IMR-90 (cell line): Measurements from ENCODE around the gene COL9A3. TPM values are rescaled to one million over a fixed set of nuclear protein-coding genes. Genes with fewer than 3 reads are reported as not detected.
A peak's percentile ranks its signal among the peaks of the same experiment; 100 is the strongest.

Source experiments
- ATAC-seq: fragments of 200-7000 bp; cut with Tn5 transposase; 2 replicates; pipeline ENCODE4 v1.9.1; 2020; ENCODE audit warnings: low read depth, mild to moderate bottlenecking, moderate library complexity
- Bru-seq: library from RNA; stranded (reverse); fragments of 400-500 nt; gene quantifications from one replicate; lab custom pipeline; 2021; lab: Mats Ljungman, UMichigan
- BruChase-seq, 2 experiments: library from RNA; stranded (reverse); fragments of 400-500 nt; gene quantifications; one replicate each; lab custom pipeline; 2021; lab: Mats Ljungman, UMichigan
- BruUV-seq: library from RNA; stranded (reverse); fragments of 400-500 nt; replicated peaks from 2 replicates; lab custom pipeline; 2021; lab: Mats Ljungman, UMichigan
- CTCF ChIA-PET: fragments of 300-600 bp; formaldehyde crosslinking; extraction: SDS; loops from one replicate; lab custom pipeline; 2021; ENCODE audit warnings: antibody characterized with exemption; lab: Yijun Ruan, JAX
- POLR2A ChIA-PET: fragments of 300-600 bp; sonication (Branson Sonifier 250); formaldehyde crosslinking; loops from one replicate; lab custom pipeline; 2022; ENCODE audit warnings: antibody characterized with exemption; ENCODE audit not compliant: unreplicated experiment; lab: Charles Lee
- DNase-seq: peaks from one replicate; pipeline ENCODE4 v3.0.0; 2013
- H2AFZ ChIP-seq: replicated peaks from 2 replicates; pipeline ENCODE3; 2013; ENCODE audit warnings: low read length, mild to moderate bottlenecking; ENCODE audit not compliant: poor library complexity
- H2AK5ac ChIP-seq: 2 replicates; pipeline ENCODE4 v1.6.1; 2013; ENCODE audit warnings: low read depth, low read length, inconsistent platforms
- H2AK9ac ChIP-seq: replicated peaks from 2 replicates; pipeline ENCODE3; 2013; ENCODE audit warnings: mild to moderate bottlenecking, low read depth, low read length, moderate library complexity; ENCODE audit not compliant: poor library complexity
- H2BK120ac ChIP-seq: 2 replicates; pipeline ENCODE4 v1.6.1; 2013; ENCODE audit warnings: low read depth, low read length, inconsistent platforms
- H2BK15ac ChIP-seq: 3 replicates; pipeline ENCODE4 v1.6.1; 2013; ENCODE audit warnings: low read depth, low read length, inconsistent platforms
- H2BK20ac ChIP-seq: 2 replicates; pipeline ENCODE4 v1.6.1; 2013; ENCODE audit warnings: low read depth, mild to moderate bottlenecking, inconsistent platforms, low read length, moderate library complexity
- H2BK5ac ChIP-seq: 2 replicates; pipeline ENCODE4 v1.6.1; 2013; ENCODE audit warnings: mild to moderate bottlenecking, low read depth, low read length, inconsistent platforms; ENCODE audit not compliant: poor library complexity, severe bottlenecking
- H3K14ac ChIP-seq: replicated peaks from 2 replicates; pipeline ENCODE4 v1.6.1; 2013; ENCODE audit warnings: low read depth, low read length, inconsistent platforms
- H3K18ac ChIP-seq: 2 replicates; pipeline ENCODE4 v1.6.1; 2013; ENCODE audit warnings: low read depth, low read length, control low read depth
- H3K23ac ChIP-seq: 2 replicates; pipeline ENCODE4 v1.6.1; 2013; ENCODE audit warnings: low read depth, low read length, inconsistent platforms
- H3K27ac ChIP-seq: 2 replicates; pipeline ENCODE4 v1.5.1; 2013; ENCODE audit warnings: mild to moderate bottlenecking, control low read depth, low read length; ENCODE audit not compliant: insufficient read depth
- H3K27me3 ChIP-seq: 2 replicates; pipeline ENCODE4 v1.6.1; 2013; ENCODE audit warnings: low read length; ENCODE audit not compliant: control insufficient read depth, insufficient read depth
- H3K36me3 ChIP-seq: 2 replicates; pipeline ENCODE4 v1.6.1; 2013; ENCODE audit warnings: low read length, mixed read lengths; ENCODE audit not compliant: control insufficient read depth, insufficient read depth
- H3K4ac ChIP-seq: 2 replicates; pipeline ENCODE4 v1.6.1; 2013; ENCODE audit warnings: low read depth, low read length, inconsistent platforms
- H3K4me1 ChIP-seq: 2 replicates; pipeline ENCODE4 v1.6.1; 2013; ENCODE audit warnings: low read length, mixed read lengths; ENCODE audit not compliant: control insufficient read depth, insufficient read depth
- H3K4me2 ChIP-seq: 2 replicates; pipeline ENCODE4 v1.6.1; 2013; ENCODE audit warnings: low read depth, mild to moderate bottlenecking, control low read depth, low read length, moderate library complexity
- H3K4me3 ChIP-seq: 2 replicates; pipeline ENCODE4 v1.5.1; 2013; ENCODE audit warnings: low read depth, mild to moderate bottlenecking, control low read depth, low read length, moderate library complexity; ENCODE audit not compliant: insufficient read depth
- H3K56ac ChIP-seq: 2 replicates; pipeline ENCODE4 v1.6.1; 2013; ENCODE audit warnings: low read length, inconsistent platforms; ENCODE audit not compliant: insufficient read depth; ENCODE audit errors: extremely low read depth
- H3K79me1 ChIP-seq, 2 experiments: 2 replicates each; pipeline ENCODE4 v1.6.1; 2013; ENCODE audit warnings: low read length in 2 of 2, inconsistent platforms in 1 of 2, low read depth in 1 of 2
- H3K9ac ChIP-seq: 2 replicates; pipeline ENCODE4 v1.6.1; 2013; ENCODE audit warnings: low read depth, low read length, control low read depth
- H3K9me1 ChIP-seq: 2 replicates; pipeline ENCODE4 v1.6.1; 2013; ENCODE audit warnings: low read length, inconsistent platforms; ENCODE audit not compliant: insufficient read depth
- H3K9me3 ChIP-seq: 2 replicates; pipeline ENCODE4 v1.6.1; 2013; ENCODE audit warnings: low read length; ENCODE audit not compliant: control insufficient read depth, insufficient read depth
- H4K20me1 ChIP-seq: 2 replicates; pipeline ENCODE4 v1.6.1; 2013; ENCODE audit warnings: low read length, inconsistent platforms; ENCODE audit not compliant: insufficient read depth
- H4K5ac ChIP-seq: 2 replicates; pipeline ENCODE4 v1.6.1; 2013; ENCODE audit warnings: mild to moderate bottlenecking, low read depth, low read length, control low read depth
- H4K8ac ChIP-seq, 2 experiments: 2 replicates each; pipeline ENCODE4 v1.6.1; 2013; ENCODE audit warnings: low read depth in 2 of 2, low read length in 2 of 2, control low read depth in 1 of 2, inconsistent platforms in 1 of 2
- H4K91ac ChIP-seq: 2 replicates; pipeline ENCODE4 v1.6.1; 2013; ENCODE audit warnings: low read depth, low read length, inconsistent platforms; ENCODE audit not compliant: insufficient read depth
- BHLHE40 ChIP-seq: fragments of 150-350 bp; IDR thresholded peaks from 2 replicates; pipeline ENCODE4 v1.6.1; 2016; ENCODE audit warnings: mild to moderate bottlenecking, low read depth, low read length
- CEBPB ChIP-seq: IDR thresholded peaks from 2 replicates; pipeline ENCODE4 v1.6.1; 2012; ENCODE audit warnings: low read depth, low read length, improper control_type of control experiment
- CHD1 ChIP-seq: IDR thresholded peaks from 2 replicates; pipeline ENCODE4 v1.6.1; 2012; ENCODE audit warnings: low read depth, low read length, improper control_type of control experiment
- ELK1 ChIP-seq: fragments of 150-350 bp; IDR thresholded peaks from 2 replicates; pipeline ENCODE4 v1.6.1; 2016; ENCODE audit warnings: low read depth, mild to moderate bottlenecking, low read length, moderate library complexity, borderline replicate concordance
- MAFK ChIP-seq: IDR thresholded peaks from 2 replicates; pipeline ENCODE4 v1.6.1; 2012; ENCODE audit warnings: low read depth, low read length, improper control_type of control experiment
- NFE2L2 ChIP-seq: fragments of 150-350 bp; IDR thresholded peaks from 2 replicates; pipeline ENCODE4 v1.6.1; 2016; ENCODE audit warnings: low read depth, mild to moderate bottlenecking, low read length
- POLR2A ChIP-seq: IDR thresholded peaks from 2 replicates; pipeline ENCODE4 v1.6.1; 2012; ENCODE audit warnings: mild to moderate bottlenecking, low read depth, low read length
- RAD21 ChIP-seq: IDR thresholded peaks from 2 replicates; pipeline ENCODE4 v1.6.1; 2012; ENCODE audit warnings: low read length, improper control_type of control experiment
- RCOR1 ChIP-seq: IDR thresholded peaks from 2 replicates; pipeline ENCODE4 v1.6.1; 2012; ENCODE audit warnings: mild to moderate bottlenecking, low read length, improper control_type of control experiment; ENCODE audit not compliant: insufficient replicate concordance
- RFX5 ChIP-seq: IDR thresholded peaks from 2 replicates; pipeline ENCODE4 v1.8.0; 2012; ENCODE audit warnings: low read depth, mild to moderate bottlenecking, low read length, moderate library complexity
- SMC3 ChIP-seq: fragments of 150-350 bp; IDR thresholded peaks from 2 replicates; pipeline ENCODE4 v1.6.1; 2016; ENCODE audit warnings: low read depth, mild to moderate bottlenecking, antibody characterized with exemption, low read length, moderate library complexity
- WGBS, 2 experiments: methylation state at CpG; one replicate each; pipeline versions ENCODE4 v1.1.5 to v1.1.7; 2013; ENCODE audit warnings: missing lambda C conversion rate in 2 of 2; ENCODE audit not compliant: insufficient read length in 1 of 2; ENCODE audit errors: extremely low coverage in 2 of 2; 5-methylcytosine and 5-hydroxymethylcytosine counted together
- dilution Hi-C: fragments of 300-500 bp; cut with HindIII; formaldehyde crosslinking; loops from one replicate; pipeline ENCODE4 v1.14.3; 2018; ENCODE audit warnings: low sequenced_read_pairs; ENCODE audit not compliant: unreplicated experiment
- in situ Hi-C: fragments of 300-500 bp; cut with MboI; formaldehyde crosslinking; loops from 3 replicates; pipeline ENCODE4 v1.14.3; 2019; ENCODE audit warnings: low sequenced_read_pairs, inconsistent platforms, mixed read lengths
- intact Hi-C: fragments of 100-400 bp; cut with micrococcal nuclease; formaldehyde crosslinking; loops from 2 replicates; pipeline ENCODE4 v1.10.0; 2022
- long read RNA-seq: library from polyadenylated mRNA; unstranded; transcript quantifications from one replicate; pipeline ENCODE4 v2.0.0, GENCODE V29; 2021; ENCODE audit not compliant: unreplicated experiment
- polyA plus RNA-seq, 3 experiments: library from polyadenylated mRNA; depleted of rRNA; stranded (reverse); fragments of >200 nt; gene quantifications; 2 replicates each; pipeline ENCODE4 v1.2.3, GENCODE V29; 2012; ENCODE audit warnings: low replicate concordance in 1 of 3
- total RNA-seq: library from RNA; depleted of rRNA; stranded (reverse); fragments of >200 nt; gene quantifications from 2 replicates; pipeline ENCODE4 v1.2.3, GENCODE V29; 2012; rRNA removed
- TF ChIP-seq, protein P1 (sequence below): conservative IDR thresholded peaks from 2 replicates; pipeline ENCODE4 v1.5.1; 2012; ENCODE audit warnings: mild to moderate bottlenecking, low read depth, low read length, improper control_type of control experiment

Gene COL9A3
- total RNA-seq (0.28 and 0.36 TPM in 2 replicates), polyA plus RNA-seq (2012; rRNA removed) (1.4 TPM in 2 replicates), Bru-seq, nascent RNA (percentile 13 among the genes with signal in this experiment), BruChase-seq, experiment 1, labeled RNA remaining after a 6-hour chase (percentile 12 among the genes with signal in this experiment), BruChase-seq, experiment 2, labeled RNA remaining after a 2-hour chase (percentile 16 among the genes with signal in this experiment)
- polyA plus RNA-seq (2012; cell fraction: cytosol; rRNA removed), result 2.3 and 2.9 TPM in 2 replicates
- polyA plus RNA-seq (2012; cell fraction: nucleus; rRNA removed; ENCODE audit: low replicate concordance), result 11.3 and 14.6 TPM in 2 replicates
- long read RNA-seq, partial matches to known transcripts, result 3 of 3 reads
- long read RNA-seq, other reads (novel, unspliced or antisense), result 0 of 3 reads

DNA sequence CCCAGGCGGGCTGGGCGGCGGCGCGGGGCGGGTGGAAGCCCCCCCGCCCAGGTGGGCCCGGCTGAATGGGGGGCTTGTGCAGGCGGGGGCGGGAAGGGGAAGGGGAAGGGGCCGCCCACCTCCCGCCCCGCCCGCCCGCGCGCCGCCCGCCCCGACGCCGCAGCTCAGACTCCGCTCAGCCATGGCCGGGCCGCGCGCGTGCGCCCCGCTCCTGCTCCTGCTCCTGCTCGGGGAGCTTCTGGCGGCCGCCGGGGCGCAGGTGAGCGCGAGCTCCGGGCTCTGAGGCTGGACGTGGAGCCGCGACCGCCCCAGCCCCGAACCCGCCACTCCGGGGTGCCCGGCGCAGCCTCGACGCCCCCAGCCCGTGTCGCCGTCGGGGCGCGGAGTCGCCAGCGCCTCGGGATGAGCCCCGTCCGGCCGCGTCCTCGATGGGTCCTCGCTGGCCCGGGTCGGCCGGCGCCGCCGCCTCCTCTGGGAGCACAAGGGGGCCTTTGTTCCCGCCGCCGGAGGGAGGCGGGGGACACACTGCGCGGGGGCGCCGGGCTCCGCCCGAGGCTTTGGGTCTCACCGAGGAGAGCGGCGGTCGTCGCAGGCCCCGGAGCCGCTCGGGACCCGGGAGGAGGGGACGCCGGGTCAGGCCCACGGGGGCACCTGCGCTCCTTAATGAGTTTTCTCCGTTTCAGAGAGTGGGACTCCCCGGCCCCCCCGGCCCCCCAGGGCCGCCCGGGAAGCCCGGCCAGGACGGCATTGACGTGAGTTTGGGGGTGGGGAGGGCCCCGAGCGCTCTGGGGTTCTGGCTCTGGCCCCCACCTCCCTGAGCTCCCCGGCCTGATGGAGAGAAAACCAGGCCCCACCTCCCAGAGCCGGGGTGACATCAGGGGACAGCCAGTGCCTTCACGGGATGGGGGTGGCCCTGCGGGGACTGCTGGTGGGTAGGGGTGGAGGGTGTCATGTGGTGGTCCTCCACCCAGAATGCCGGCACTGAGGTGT lies at the start of gene COL9A3:
TSS of gene COL9A3 (plus strand) at position 167 of the 990 bp plus-strand sequence. CDS start at position 182, 15 bp downstream.
- H2BK120ac ChIP-seq, result 0 out of 2 replicates have a peak within 1 kb of the TSS, but pooled peaks have one; percentile 4
- H3K9me3 ChIP-seq, result no peaks in the 10 kb centered on the region
- H2AK5ac ChIP-seq, result no peak within 1 kb of the TSS
- no peak within 1 kb of the TSS for H3K4ac ChIP-seq
- no peak within 1 kb of the TSS for H3K9ac ChIP-seq
- no peak within 1 kb of the TSS for H4K5ac ChIP-seq
- CTCF ChIA-PET, result no interaction called here
- H3K18ac ChIP-seq, result no peak within 1 kb of the TSS
- peak within 1 kb of the TSS; percentile 90 for H2AK9ac ChIP-seq
- H3K27me3 ChIP-seq, result peaks cover 23% of the 10 kb centered on the region
- dilution Hi-C loops (no loop called here), in situ Hi-C loops (no loop called here), intact Hi-C loops (no loop called here)
- no peak within 1 kb of the TSS for H4K8ac ChIP-seq
- H2BK15ac ChIP-seq, result no peak within 1 kb of the TSS
- no peak within 1 kb of the TSS for H2BK20ac ChIP-seq
- ATAC-seq, result peak; percentile 6; the same call in 1 of the 2 replicates
- H3K56ac ChIP-seq, result no peak within 1 kb of the TSS
- peaks cover 9% of the 10 kb centered on the region; the same call in 1 of the 2 replicates for H3K36me3 ChIP-seq
- peaks cover 10% of the 10 kb centered on the region; the same call in 1 of the 2 replicates for H4K20me1 ChIP-seq
- H2AFZ ChIP-seq, result peak within 1 kb of the TSS; percentile 81
- POLR2A ChIA-PET, result no interaction called here
- peak within 1 kb of the TSS; percentile 18; the same call in 1 of the 2 replicates for H3K4me3 ChIP-seq
- no peak within 1 kb of the TSS for H4K91ac ChIP-seq
- H3K9me1 ChIP-seq, result no peaks in the 10 kb centered on the region
- WGBS, 2 experiments, result 11% methylated on average over 28 of the region's 108 CpGs; no CpG with 5 or more reads in 1 of the 2 experiments
- H3K14ac ChIP-seq, result no peak within 1 kb of the TSS
- H3K4me2 ChIP-seq, result peak within 1 kb of the TSS; percentile 60
- no peak within 1 kb of the TSS for H3K23ac ChIP-seq
- no peak within 1 kb of the TSS for H3K27ac ChIP-seq
- peaks cover 20% of the 10 kb centered on the region for H3K4me1 ChIP-seq
- TF ChIP-seq MAFK (no peak), BHLHE40 (no peak), CHD1 (no peak), POLR2A (no peak), RCOR1 (no peak), SMC3 (no peak), NFE2L2 (no peak), RFX5 (no peak), ELK1 (no peak), RAD21 (no peak), CEBPB (no peak)
- TF ChIP-seq, protein P1, sequence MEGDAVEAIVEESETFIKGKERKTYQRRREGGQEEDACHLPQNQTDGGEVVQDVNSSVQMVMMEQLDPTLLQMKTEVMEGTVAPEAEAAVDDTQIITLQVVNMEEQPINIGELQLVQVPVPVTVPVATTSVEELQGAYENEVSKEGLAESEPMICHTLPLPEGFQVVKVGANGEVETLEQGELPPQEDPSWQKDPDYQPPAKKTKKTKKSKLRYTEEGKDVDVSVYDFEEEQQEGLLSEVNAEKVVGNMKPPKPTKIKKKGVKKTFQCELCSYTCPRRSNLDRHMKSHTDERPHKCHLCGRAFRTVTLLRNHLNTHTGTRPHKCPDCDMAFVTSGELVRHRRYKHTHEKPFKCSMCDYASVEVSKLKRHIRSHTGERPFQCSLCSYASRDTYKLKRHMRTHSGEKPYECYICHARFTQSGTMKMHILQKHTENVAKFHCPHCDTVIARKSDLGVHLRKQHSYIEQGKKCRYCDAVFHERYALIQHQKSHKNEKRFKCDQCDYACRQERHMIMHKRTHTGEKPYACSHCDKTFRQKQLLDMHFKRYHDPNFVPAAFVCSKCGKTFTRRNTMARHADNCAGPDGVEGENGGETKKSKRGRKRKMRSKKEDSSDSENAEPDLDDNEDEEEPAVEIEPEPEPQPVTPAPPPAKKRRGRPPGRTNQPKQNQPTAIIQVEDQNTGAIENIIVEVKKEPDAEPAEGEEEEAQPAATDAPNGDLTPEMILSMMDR, result no peak
- BruUV-seq, result no TSS peak
- DNase-seq, result no peak
- no peak within 1 kb of the TSS for H2BK5ac ChIP-seq
- no peaks in the 10 kb centered on the region for H3K79me1 ChIP-seq
